GM12878 (cell line): ENCODE data around the gene RNPS1. TPM values are rescaled to one million over a fixed set of nuclear protein-coding genes. Genes with fewer than 3 reads are reported as not detected.

Experiments used
- ATAC-seq: fragments of 200-7000 bp; cut with Tn5 transposase; 3 replicates; pipeline ENCODE4 v1.9.1; 2020; ENCODE audit warnings: mild to moderate bottlenecking, moderate library complexity
- BruUV-seq: library from RNA; stranded (reverse); fragments of 400-500 nt; replicated peaks from 2 replicates; lab custom pipeline; 2021; lab: Mats Ljungman, UMichigan
- CTCF ChIA-PET: fragments of 300-600 bp; sonication (Branson Sonifier 250); formaldehyde crosslinking; extraction: SDS; loops from one replicate; lab custom pipeline; 2021; ENCODE audit warnings: inconsistent platforms; lab: Yijun Ruan, JAX
- POLR2A ChIA-PET: fragments of 350-600 bp; formaldehyde crosslinking; extraction: SDS; loops from one replicate; lab custom pipeline; 2021; ENCODE audit warnings: inconsistent platforms; lab: Charles Lee
- RAD21 ChIA-PET: fragments of 300-600 bp; sonication (Branson Sonifier 250); formaldehyde crosslinking; loops from one replicate; lab custom pipeline; 2023; ENCODE audit warnings: antibody characterized with exemption; ENCODE audit not compliant: unreplicated experiment; lab: Charles Lee
- SMC1A ChIA-PET: fragments of 300-600 bp; sonication (Branson Sonifier 250); formaldehyde crosslinking; loops from one replicate; lab custom pipeline; 2023; ENCODE audit not compliant: unreplicated experiment, uncharacterized antibody; lab: Charles Lee
- DNase-seq: peaks from one replicate; pipeline ENCODE4 v3.0.0-alpha.2; 2011; ENCODE audit warnings: low read depth, low spot score
- FAIRE-seq: peaks from 3 replicates; lab custom pipeline; 2011; peaks lifted over from hg19 to GRCh38; lab: Jason Lieb, UNC
- H2AFZ ChIP-seq: 2 replicates; pipeline ENCODE4 v1.6.0; 2011; ENCODE audit warnings: low read depth, low read length, control low read depth; ENCODE audit not compliant: control insufficient read depth
- H3K27ac ChIP-seq: 2 replicates; pipeline ENCODE4 v1.5.1; 2011; ENCODE audit warnings: control low read depth; ENCODE audit not compliant: control insufficient read depth, insufficient read depth
- H3K27me3 ChIP-seq, 2 experiments: replicated peaks in 1 of 2; 2 replicates each; pipeline versions ENCODE4 v1.6.0 to v1.6.1; 2011; ENCODE audit warnings: low read length in 1 of 2; ENCODE audit not compliant: control insufficient read depth in 2 of 2, insufficient read depth in 2 of 2
- H3K36me3 ChIP-seq, 2 experiments: 2 replicates each; pipeline ENCODE4 v1.5.1; 2011; ENCODE audit warnings: low read length in 1 of 2; ENCODE audit not compliant: control insufficient read depth in 2 of 2, insufficient read depth in 2 of 2
- H3K4me1 ChIP-seq: 2 replicates; pipeline ENCODE4 v1.6.1; 2011; ENCODE audit warnings: mild to moderate bottlenecking, low read length, moderate library complexity, mixed read lengths; ENCODE audit not compliant: control insufficient read depth, insufficient read depth
- H3K4me2 ChIP-seq: 2 replicates; pipeline ENCODE4 v1.6.0; 2011; ENCODE audit warnings: control low read depth; ENCODE audit not compliant: control insufficient read depth, insufficient read depth
- H3K4me3 ChIP-seq: fragments of 200-600 bp; sonication (generic); 2 replicates; pipeline ENCODE4 v1.5.1; 2016
- H3K79me2 ChIP-seq: 2 replicates; pipeline ENCODE4 v1.6.0; 2011; ENCODE audit warnings: low read length; ENCODE audit not compliant: control insufficient read depth, insufficient read depth
- H3K9ac ChIP-seq: 2 replicates; pipeline ENCODE4 v1.8.0; 2011; ENCODE audit warnings: low read length, control low read depth, mixed read lengths; ENCODE audit not compliant: control insufficient read depth, insufficient read depth
- H3K9me3 ChIP-seq: replicated peaks from 3 replicates; pipeline ENCODE4 v1.5.1; 2011; ENCODE audit warnings: mild to moderate bottlenecking, low read length; ENCODE audit not compliant: control insufficient read depth, insufficient read depth
- H4K20me1 ChIP-seq: 2 replicates; pipeline ENCODE4 v1.6.0; 2011; ENCODE audit not compliant: control insufficient read depth, insufficient read depth
- ATF7 ChIP-seq: fragments of 450-650 bp; IDR thresholded peaks from 2 replicates; pipeline ENCODE4 v1.6.1; 2016; ENCODE audit warnings: low read depth, mild to moderate bottlenecking
- BACH1 ChIP-seq: fragments of 450-650 bp; IDR thresholded peaks from 2 replicates; pipeline ENCODE4 v1.6.1; 2017; ENCODE audit warnings: mild to moderate bottlenecking, borderline replicate concordance
- MYB ChIP-seq: fragments of 150-350 bp; IDR thresholded peaks from 2 replicates; pipeline ENCODE4 v1.6.1; 2014; ENCODE audit warnings: mild to moderate bottlenecking, low read depth, low read length, borderline replicate concordance
- RBBP5 ChIP-seq: fragments of 200-600 bp; sonication (generic); conservative IDR thresholded peaks from 2 replicates; pipeline ENCODE4 v1.6.1; 2016
- SREBF2 ChIP-seq: IDR thresholded peaks from 2 replicates; pipeline ENCODE4 v1.6.1; 2012; ENCODE audit warnings: mild to moderate bottlenecking, low read length
- YBX1 ChIP-seq: fragments of 450-650 bp; IDR thresholded peaks from 2 replicates; pipeline ENCODE4 v1.6.1; 2016; ENCODE audit warnings: antibody characterized with exemption
- WGBS: methylation state at CpG from one replicate; pipeline ENCODE4 v1.1.6; 2016; ENCODE audit warnings: low lambda C conversion rate; ENCODE audit not compliant: insufficient replicate concordance, insufficient coverage; ENCODE audit errors: missing lambda C conversion rate; 5-methylcytosine and 5-hydroxymethylcytosine counted together
- in situ Hi-C: fragments of 300-500 bp; cut with MboI; formaldehyde crosslinking; loops from 9 replicates; pipeline ENCODE4 v1.14.3; 2018; ENCODE audit warnings: mixed read lengths
- intact Hi-C: fragments of 100-400 bp; cut with micrococcal nuclease; formaldehyde crosslinking; loops from one replicate; pipeline ENCODE4 v1.14.2; 2022; ENCODE audit not compliant: unreplicated experiment
- polyA plus RNA-seq, 11 experiments: library from polyadenylated mRNA; depleted of rRNA in 4 of 11; unstranded in 6 of 11; stranded (reverse) in 5 of 11; fragments of >200 nt; fragmentation: Nextera tagmentation in 4 of 11; fragmentation: Illumina TruSeq in 1 of 11; extraction: Ambion mirVana in 4 of 11; extraction: Trizol in 1 of 11; gene quantifications; 1 replicate in 1 of 11; 2 replicates in 10 of 11; pipeline versions ENCODE4 v1.2.1 to v1.2.3, GENCODE V29; 2011 to 2016; ENCODE audit warnings: inconsistent platforms in 2 of 11, missing spikeins in 2 of 11, low read depth in 1 of 11
- total RNA-seq, 4 experiments: library from RNA; depleted of rRNA in 3 of 4; stranded (reverse); fragments of >200 nt in 3 of 4; fragmentation: Illumina TruSeq in 1 of 4; extraction: Trizol in 1 of 4; gene quantifications; 2 replicates each; pipeline versions ENCODE4 v1.2.1 to v1.2.3, GENCODE V29; 2013 to 2021
- TF ChIP-seq, protein P1 (sequence below): IDR thresholded peaks from 2 replicates; pipeline ENCODE4 v1.6.1; 2011; ENCODE audit warnings: borderline replicate concordance, low read depth, mild to moderate bottlenecking, moderate library complexity, mixed read lengths, low read length; ENCODE audit not compliant: insufficient read depth; ENCODE audit errors: extremely low read length
- TF ChIP-seq, protein P2 (sequence below): fragments of 450-650 bp; conservative IDR thresholded peaks from 2 replicates; pipeline ENCODE4 v1.6.1; 2017; ENCODE audit warnings: mild to moderate bottlenecking, moderate library complexity

The RNPS1 gene
- total and polyA plus RNA-seq, 10 of the 15 experiments (the other 5 are each of a cell fraction or from before 2014, with no cell fraction given) = 38.2 to 359 (median 188) TPM

DNA sequence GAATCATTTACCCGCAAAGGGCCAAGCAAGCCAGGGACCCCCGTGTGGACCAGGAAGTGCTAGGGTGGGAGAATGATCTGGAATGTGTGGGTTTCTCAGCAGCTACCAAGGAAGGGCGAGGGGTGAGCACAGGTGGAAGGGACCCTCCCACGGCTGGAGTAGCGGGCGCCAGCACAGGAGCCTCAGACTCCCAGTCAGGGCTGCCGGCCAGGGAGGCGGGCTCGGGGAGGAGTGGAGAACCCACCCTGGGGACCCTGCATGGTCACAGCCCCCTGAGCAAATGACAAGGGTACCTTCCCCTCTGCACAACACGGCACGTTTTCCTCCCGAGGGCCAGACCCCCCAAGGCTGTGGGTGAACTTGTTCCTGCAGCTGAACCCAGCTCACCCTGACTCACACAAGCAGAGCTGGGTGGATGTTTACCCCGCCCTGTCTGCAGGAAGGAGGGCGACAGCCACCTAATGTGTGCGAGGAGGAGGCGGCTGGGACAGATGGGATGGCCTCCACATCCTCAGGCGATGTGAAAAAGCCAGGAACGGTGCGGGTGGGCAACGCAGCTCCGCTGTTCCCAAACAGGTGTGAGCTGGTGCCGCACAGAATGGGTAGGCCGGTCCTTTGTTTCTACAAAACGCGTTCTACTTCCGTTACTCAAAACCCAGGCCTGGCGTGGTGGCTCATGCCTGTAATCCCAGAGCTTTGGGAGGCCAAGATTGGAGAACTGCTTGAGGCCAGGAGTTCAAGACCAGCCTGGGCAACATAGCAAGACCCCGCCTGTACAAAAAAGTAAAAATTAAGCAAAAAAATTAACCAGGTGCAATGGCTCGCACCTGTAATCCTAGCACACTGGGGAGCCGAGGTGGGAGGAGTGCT lies 22.8 kb downstream of the RNPS1 start:
- BruUV-seq = no TSS peak
- H3K9me3 ChIP-seq = no peaks in the 10 kb centered on the region
- DNase-seq (no peak), ATAC-seq (no peak), FAIRE-seq (no peak)
- H3K4me2 ChIP-seq = no peak overlapping the region
- peaks cover 3% of the 10 kb centered on the region; the same call in 1 of the 2 replicates for H3K4me1 ChIP-seq
- peaks cover 5% of the 10 kb centered on the region for H3K79me2 ChIP-seq
- H3K27ac ChIP-seq = no peak overlapping the region
- ChIA-PET RAD21 (no interaction called here), SMC1A (no interaction called here), POLR2A (interaction anchor here (0.5 kb wide), 1 partner anchor 166 kb away, joined by 3 read pairs; no protein-coding TSS in a partner anchor), CTCF (interaction anchor here (0.6 kb wide), 1 partner anchor 1057 kb away, joined by 3 read pairs; no protein-coding TSS in a partner anchor)
- WGBS = 90% methylated on average over 30 of the region's 30 CpGs
- no peak for TF ChIP-seq MYB
- no peak for TF ChIP-seq RBBP5
- TF ChIP-seq, protein P1, sequence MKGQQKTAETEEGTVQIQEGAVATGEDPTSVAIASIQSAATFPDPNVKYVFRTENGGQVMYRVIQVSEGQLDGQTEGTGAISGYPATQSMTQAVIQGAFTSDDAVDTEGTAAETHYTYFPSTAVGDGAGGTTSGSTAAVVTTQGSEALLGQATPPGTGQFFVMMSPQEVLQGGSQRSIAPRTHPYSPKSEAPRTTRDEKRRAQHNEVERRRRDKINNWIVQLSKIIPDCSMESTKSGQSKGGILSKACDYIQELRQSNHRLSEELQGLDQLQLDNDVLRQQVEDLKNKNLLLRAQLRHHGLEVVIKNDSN = no peak
- no peak for TF ChIP-seq YBX1
- no peak for TF ChIP-seq SREBF2
- TF ChIP-seq BACH1 = no peak
- TF ChIP-seq, protein P2, sequence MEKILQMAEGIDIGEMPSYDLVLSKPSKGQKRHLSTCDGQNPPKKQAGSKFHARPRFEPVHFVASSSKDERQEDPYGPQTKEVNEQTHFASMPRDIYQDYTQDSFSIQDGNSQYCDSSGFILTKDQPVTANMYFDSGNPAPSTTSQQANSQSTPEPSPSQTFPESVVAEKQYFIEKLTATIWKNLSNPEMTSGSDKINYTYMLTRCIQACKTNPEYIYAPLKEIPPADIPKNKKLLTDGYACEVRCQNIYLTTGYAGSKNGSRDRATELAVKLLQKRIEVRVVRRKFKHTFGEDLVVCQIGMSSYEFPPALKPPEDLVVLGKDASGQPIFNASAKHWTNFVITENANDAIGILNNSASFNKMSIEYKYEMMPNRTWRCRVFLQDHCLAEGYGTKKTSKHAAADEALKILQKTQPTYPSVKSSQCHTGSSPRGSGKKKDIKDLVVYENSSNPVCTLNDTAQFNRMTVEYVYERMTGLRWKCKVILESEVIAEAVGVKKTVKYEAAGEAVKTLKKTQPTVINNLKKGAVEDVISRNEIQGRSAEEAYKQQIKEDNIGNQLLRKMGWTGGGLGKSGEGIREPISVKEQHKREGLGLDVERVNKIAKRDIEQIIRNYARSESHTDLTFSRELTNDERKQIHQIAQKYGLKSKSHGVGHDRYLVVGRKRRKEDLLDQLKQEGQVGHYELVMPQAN = no peak
- no peak for TF ChIP-seq ATF7
- intact Hi-C loops = no loop called here
- H3K27me3 ChIP-seq = no peaks in the 10 kb centered on the region
- no peaks in the 10 kb centered on the region for H4K20me1 ChIP-seq
- peaks cover 0 to 22% of the 10 kb centered on the region in 2 experiments; a peak in 2 of 4 replicates for H3K36me3 ChIP-seq
- H3K4me3 ChIP-seq = no peak overlapping the region
- in situ Hi-C loops = no loop called here
- H3K9ac ChIP-seq = no peak overlapping the region
- no peak overlapping the region for H2AFZ ChIP-seq
